HG03520 (cell line): ENCODE results near the gene ATP2C2.
"Not testable (repeated sequence)": the region's sequence is repeated elsewhere in the genome, so short reads cannot be mapped to it uniquely, and the experiment has no call there.

ENCODE experiments used
- ATAC-seq: cut with Tn5 transposase; IDR thresholded peaks from one replicate; pipeline ENCODE4 v1.9.1; 2021; ENCODE audit warnings: mild to moderate bottlenecking, moderate library complexity; ENCODE audit not compliant: unreplicated experiment

ATP2C2 gene

DNA sequence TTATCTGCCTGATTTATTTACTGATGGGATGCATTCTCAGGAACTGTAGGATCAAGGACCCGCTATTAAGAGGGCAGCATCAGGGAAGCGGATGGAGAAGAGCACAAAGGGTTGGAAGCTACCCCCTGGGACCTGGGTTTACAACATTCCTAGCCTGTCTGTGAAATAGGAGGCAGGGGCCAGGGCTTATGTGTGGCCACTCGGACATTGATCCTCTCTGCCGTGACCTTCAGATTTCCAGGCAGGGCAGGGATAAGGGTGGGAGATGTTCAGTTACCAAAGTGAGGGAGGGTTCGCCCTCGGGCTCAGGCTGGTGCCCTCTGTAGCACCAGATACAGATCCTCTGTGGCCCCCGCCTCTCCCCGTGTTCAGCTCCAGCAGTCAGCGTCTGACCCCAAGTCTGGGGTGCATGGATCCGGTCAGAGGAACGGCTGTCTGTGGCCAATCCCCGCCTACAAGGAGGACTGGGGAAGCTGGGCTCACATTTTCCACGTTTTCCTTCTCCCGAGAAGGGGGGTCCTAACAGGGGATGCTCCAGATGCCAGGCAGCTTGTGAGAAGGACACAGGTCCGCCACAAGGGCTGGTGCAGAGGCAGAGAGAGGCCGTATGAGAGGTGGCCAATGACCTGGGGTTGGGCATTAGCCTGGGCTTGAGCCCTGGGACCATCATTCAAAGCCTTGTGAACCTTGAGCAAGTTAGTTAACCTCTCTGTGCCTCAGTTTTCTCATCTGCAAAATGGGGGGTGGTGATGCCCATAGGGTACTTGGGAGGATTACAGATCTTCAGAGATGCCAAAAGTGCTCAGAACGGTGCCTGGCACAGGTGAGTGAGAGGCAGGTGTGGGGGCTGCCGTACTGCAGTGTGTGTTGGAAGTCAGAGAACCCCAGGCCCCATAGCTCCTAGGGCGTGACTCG, 48.3 kb downstream of the ATP2C2 start:
- no peak for ATAC-seq

DNA sequence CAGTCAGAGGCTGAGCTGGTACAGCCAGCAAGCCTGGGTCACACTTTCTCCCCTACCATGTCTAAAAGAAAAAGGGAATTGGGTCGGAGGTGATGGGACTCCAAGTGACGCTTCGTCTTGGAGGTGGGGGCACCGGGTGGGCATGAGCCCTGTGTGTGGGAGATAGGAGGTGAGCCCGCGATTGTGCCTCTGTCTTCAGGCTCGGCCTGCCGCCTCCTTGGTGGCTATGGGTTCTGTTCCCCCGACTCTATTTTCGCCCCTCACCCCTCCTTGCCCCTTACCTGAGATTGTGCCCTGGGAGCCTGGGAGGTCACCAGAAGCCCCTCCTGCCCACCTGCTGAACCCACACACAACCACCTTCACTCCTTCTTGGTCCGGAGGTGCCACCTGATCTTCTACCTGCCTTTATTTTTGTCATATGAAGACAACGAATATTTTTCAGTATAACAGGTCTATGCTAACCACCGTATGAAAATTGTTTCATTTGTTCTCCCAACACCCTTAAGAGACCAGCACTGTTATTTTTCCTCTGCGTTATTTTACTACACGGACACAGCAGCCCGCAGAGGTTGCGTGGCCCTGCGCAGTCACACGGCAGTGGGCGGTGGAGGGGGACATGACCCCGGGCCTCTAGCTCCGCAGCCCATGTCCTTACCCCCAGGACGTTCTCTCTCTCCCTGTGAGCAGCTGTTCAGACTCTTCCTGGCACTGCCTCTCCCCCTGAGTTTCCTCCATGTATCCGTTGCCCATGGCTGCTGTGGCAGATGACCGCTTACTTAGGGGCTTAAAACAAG, 49.9 kb downstream of the ATP2C2 start:
- ATAC-seq: no peak

DNA sequence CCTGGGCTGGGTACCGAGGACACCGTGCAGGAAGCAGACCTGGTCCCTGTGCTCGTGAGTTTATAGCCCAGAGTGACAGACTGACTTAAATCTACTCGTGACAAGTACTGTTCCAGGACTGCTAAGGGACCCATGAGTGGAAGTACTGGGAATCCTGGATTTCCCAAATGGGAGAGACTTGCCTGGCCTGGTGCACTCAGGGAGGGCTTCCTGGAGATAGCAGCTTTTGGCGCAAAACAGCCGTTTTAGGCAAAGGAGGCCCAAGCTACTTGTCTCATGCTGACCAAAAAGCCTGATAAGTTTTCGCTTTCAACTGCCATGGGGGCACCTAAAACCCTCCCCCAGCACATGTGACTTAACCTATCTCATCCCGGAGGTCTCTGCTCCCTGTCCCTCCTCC, 51.4 kb downstream of the ATP2C2 start:
- ATAC-seq: no peak

DNA sequence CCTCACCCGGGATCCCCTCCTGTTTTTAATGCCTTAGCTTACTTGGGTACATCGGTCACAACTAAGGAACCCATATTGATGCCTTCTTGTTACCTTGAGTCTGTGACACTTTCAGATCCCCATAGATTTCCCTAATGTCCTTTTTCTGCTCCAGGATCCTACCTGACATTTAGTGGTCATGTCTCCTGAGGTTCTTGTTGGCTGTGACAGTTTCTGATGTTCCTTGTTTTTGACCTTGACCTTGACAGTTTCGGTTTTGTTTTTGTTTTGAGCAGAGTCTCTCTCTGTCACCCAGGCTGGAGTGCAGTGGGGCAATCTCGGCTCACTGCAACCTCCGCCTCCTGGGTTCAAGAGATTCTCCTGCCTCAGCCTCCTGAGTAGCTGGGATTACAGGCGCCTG, 52.2 kb downstream of the ATP2C2 start:
- ATAC-seq: not testable (repeated sequence)

DNA sequence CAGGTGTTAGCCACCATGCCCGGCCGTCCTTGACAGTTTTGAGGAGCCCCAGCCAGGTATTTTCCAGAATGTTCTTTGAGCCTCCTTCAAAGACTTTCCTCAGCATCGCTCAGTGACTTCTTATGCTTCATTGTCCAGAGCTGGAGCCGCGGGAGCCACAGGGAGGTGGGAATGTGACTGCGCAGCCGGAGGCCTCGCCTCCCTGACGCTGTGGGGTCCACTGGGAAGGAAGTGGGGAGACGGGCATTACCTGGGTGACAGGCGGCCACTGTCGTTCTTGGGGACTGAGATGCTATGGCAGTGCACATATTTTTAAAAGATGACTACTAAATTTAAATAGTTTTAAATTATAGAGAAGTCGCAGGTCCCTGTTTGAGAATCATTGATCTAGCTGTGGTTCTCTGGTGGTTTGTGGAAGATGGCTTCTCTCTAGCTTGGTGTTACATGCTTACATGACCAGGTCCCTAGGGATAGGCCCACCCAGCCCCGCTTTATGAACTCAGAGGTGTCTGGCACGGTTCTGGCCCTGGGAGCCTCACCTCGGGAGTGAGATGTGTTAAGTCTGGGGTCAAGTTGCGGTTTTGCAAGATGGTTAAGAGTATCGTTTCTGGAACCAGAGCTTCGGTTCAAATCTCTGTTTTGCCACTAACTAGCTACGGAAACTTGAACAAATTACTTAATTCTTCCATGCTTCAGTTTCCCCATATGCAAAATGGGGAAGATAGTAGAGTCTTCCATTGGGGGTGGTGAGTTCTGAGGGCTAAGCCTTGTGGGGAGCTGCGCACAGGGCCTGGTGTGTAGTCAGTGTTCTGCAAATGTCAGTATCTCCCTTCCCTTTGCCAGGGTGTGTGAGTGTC, 53.0 kb downstream of the ATP2C2 start:
- ATAC-seq: no peak

DNA sequence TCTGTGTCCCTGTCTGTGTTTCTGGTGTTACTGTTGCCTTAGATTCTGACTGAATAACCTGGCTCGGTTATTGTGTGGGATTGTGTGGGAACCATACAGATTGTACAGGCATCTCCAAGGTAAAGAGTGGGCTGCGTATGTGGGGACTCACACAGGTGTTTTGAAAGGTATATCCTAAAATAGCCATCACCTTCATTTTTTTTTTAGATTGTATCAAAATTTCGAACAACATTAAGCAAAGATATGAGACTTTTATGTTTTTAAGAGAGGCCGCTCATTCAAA, 53.5 kb downstream of the ATP2C2 start:
- ATAC-seq: no peak

DNA sequence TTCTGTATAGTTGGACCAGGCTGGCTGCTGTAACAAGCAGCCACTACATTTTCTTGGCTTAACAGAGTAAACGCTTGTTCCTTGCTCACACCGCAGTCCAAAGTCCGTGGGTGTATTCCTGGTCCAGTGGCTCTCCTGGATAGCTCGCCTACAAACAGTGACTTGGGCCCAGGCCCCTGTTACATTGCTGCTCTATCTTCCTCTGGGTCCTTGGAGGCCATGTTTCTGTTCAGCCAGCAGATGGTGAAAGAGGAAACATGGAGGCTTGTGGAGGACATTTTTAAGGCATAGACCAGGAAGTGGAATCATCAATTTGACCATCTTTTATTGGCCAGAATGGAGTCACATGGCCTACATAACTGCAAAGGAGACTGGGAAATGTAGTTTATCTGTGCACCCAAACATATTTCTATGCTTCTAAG, 55.1 kb downstream of the ATP2C2 start:
- no peak for ATAC-seq

DNA sequence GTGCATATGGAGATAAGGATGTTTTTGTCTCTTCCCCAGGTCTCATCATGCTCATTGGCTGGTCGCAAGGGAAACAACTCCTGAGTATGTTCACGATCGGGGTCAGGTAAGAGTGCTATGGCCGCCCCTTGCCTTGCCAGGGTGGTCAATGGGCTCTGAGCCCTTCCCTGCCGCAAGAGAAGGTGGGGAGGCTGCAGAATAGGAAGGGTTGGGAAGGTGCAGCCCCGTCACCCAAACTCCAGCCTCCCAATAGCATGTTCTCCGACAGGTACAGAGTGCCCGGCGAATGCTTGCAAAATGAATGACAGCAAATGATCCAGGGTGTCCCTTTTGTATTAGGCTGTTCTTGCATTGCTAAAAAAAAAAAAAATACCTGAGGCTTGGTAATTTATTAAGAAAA, 57.4 kb downstream of the ATP2C2 start:
- ATAC-seq: no peak

DNA sequence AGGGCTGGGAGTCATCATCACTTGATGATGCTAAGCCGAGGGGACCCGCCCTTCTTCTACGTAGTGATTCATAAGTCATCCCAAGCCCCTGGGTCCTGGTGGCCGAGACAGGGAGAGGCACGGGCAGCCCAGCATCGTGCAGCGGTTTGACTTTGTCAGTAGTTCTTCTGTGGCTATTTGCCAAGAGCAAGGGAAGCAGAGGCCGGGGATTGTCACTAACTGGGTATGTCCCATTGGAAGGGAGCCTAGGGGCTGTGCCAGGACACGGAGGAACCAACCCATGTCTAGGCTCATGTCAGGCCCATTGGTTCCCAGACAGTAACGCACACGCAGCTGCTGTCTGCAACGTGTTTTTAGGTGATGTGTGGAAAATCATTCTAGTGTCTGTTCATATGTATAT, 58.5 kb downstream of the ATP2C2 start:
- no peak for ATAC-seq

DNA sequence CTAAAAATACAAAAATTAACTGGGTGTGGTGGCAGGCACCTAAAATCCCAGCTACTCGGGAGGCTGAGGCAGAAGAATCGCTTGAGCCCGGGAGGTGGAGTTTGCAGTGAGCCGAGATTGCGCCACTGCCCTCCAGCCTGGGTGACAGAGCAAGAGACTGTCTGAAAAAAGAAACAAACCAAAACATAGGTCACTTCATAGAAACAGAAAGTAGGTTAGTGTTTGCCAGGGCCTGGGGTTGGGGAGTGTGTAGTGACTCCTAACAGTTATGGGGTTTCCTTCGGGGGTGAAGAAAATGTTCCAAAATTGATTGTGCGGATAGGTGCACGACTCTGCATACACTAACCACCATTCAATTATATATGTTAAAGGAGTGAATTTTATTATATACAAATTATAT, 59.2 kb downstream of the ATP2C2 start:
- ATAC-seq: no peak

DNA sequence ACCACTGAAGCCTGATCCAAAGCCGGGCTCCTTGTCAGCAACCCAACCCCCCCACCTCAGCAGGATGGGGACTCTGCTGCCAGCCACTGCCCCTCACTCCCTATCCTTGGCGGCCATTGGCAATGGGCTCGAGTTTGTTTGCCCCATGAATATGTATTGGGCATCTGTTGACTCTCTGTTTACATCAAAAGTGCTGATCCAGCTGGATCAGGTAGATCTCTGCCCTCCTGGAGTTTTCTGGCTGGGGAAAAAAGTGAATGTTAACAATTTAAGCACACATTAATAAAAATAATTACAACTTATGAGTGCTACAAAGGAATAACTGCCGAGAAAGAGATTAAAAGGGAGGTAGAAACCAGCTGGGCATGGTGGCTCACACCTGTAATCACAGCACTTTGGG, 62.5 kb downstream of the ATP2C2 start:
- ATAC-seq: no peak

DNA sequence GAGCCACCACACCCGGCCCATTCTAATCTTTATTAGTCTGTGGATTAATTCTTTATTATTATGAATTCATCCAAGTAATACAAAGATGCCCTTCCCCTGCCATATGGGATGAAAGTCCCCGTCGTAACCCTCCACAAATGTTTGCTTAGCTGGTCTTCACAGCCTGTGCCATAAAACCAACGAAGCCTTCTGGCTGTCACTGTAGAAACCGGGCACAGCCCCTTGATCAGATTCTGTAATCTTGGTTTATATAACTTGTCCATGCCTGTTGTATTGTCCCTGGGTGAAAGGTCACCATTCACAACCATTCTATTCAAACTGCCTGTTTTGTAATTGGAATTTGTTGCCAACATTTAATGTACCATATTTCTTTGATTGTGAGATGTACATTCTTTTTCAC, 66.5 kb downstream of the ATP2C2 start:
- no peak for ATAC-seq

DNA sequence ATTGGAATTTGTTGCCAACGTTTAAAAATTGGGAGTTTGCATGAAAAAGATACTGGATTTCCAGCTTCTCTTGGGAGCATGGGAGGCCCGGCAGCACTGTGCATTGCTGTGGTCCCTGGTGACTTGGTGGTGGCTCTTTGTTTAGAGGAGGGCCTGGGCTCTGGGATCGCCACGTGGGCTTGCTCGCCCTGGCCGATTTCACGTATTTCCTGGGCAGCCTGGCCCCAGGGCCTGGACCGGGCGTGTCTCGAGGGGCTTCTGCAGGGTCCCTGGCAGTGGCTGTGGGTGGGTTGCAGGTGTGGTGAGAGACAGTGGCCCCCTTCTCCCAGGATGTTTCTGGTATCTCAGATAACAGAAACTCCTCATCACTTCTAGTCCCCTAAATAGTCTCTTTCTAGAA, 67.9 kb downstream of the ATP2C2 start:
- no peak for ATAC-seq

DNA sequence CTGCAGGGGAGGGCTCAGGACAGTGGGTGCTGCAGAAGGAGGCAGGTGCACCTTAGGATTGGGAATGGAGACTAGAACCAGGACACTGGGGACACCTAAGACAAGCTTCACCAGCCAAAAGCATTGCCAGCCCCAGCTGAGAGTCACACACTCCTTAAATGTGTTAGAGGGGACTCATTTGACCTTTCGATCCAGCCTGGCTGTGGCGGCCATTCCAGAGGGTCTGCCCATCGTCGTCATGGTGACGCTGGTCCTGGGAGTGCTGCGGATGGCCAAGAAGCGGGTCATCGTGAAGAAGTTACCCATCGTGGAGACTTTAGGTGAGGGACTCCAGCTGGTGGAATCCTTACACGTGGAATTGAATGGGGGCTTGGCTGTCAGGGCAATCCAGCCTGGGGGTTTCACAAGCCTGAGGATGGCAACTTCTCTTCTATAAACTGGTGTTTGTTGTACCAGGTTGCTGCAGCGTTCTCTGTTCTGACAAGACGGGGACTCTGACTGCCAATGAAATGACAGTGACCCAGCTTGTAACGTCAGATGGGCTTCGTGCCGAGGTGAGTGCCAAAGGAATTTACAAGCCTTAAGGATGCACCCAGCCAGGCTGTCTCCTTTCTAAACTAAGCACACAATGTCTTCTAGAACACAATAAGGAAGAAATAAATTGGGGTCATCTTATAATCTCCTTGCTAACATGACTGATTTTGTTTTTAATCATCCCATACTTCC, 70.8 kb downstream of the ATP2C2 start:
- no peak for ATAC-seq

DNA sequence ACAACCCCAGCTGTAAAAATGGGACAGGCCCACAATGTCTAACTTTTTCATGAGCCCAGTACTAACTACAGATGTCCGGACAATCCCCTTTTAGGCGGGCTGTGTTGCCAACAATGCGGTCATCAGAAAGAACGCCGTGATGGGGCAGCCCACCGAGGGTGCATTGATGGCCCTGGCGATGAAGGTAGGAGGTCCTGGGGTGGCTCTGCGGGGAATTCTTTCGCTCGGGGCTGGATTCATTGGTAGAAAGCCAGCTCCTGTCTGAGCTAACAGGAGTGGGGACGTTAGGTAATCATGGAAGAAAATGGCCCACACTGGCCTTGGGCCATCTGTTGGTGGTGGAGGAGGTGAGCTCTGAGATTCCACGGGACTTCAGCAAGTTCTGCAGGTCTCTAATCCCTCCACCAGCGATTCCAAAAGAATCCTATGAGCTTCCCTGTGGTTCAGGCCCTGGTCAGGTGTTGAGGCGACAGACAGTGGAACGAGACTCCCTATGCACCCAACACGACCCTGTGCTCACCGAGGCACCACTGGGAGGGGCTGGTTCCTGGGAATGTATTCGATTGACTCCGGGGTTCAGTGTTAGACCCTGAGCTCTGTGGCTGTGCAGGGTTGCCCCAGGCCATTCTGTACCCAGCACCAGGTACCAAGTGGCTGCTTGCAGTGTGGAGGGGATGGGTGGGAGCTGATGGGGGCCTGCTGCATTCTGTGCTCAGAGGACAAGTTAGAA, 74.2 kb downstream of the ATP2C2 start:
- ATAC-seq: no peak

DNA sequence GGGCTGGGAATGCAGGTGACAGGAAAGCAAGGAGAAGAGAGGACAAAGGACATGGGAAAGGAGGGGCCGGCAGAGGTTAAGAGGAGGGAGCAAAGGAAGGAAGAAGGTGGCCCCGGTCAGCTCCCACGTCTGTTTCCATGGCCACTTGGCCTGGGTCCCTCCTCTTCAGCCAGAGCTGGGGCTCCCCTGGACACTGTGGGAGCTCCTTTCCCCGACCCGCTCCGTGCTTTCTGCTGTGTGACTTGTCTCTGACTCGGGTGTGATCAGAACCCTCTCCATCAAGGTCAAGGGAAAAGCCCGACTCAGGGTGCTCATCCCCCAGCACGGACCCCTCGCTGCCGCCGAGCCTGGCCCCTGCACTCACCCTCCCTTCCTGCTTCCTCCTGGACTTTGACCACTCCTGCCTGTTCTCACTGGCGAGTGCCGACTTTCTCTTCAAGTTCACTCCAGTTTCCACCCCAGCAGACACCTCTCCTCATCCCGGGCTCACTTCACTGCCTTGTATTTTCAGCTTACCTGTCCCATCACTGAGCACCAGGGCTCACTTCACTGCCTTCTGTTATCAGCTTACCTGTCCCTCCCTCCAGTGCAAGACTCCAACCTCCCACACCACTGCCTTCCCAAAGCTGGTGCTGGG, 74.9 kb downstream of the ATP2C2 start:
- ATAC-seq: no peak

DNA sequence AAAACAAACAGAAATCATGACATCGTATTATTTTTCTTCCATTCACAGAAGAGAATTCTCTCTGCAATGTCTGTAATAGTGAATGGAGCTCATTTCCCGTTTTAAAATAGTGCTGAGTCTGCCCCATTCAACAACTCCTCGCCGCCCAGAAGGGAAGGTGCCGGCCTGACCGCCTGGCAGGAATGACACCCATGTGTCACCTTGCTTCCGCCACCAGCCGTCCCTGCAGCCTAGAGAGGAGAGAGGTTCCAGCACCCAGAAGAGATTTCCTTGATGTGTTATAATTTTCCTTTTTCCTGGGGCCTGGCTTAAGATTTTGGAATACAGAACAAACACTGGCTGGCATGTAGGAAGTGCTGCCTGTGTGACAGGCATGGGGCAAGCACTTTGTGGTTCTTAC, 76.1 kb downstream of the ATP2C2 start:
- no peak for ATAC-seq

DNA sequence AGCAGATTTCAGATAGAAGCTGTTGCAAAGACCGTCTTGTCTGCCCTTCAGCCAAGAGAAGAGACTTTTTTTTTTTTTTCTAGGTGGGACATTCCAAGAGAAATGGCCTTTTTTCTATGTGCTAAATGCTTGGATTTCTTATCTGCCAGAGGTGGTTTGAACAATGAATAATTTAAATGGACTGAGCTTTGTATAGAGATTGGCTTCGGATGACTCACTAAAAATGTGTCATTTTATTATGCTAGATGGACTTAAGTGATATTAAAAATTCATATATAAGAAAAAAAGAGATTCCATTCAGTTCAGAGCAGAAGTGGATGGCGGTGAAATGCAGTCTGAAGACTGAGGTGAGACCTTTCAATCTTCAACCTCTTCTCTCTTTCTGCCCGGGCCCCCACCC, 77.7 kb downstream of the ATP2C2 start:
- no peak for ATAC-seq

DNA sequence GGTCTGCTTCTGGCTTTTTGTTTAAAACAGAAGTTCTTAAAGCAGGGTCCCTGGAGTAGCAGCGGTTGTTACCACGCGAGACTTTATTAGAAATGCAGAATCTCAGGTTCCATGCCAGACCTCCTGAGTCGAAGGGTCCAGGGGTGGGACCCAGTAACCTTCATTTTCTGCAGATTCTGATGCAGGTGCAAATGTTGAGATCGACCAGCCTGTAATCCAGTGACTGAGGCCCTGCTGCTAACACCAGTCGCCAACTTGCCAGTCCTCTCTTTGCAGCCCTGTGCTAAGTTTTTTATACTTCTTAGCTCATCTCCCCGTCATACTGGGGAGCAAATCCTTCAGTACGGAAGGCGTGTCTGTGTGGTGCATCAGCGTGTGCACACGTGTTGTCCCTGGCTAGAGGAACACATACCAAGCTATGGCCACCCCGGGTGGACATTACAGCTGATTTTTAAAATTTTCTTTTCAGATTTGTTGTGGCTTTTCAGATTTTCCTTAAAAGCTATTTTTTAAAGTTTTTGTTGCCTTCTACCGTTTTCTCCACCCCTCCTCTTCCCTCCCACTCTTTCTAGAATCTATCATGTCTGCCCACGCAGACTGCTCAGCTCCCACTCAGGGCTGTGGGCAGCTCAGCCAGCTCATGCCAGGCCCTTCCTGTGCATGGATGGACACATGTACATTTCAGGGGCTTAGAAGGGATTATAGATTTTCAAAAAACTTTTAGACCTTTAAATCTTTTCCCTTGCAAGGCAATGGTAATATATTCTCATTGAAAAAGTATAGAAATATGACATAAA, 78.5 kb downstream of the ATP2C2 start:
- ATAC-seq: no peak
